GM18520 (cell line): Measurements from ENCODE around the gene CT45A3.
"Not testable (repeated sequence)": the region's sequence is repeated elsewhere in the genome, so short reads cannot be mapped to it uniquely, and the experiment has no call there.

Experiments used
- ATAC-seq: cut with Tn5 transposase; IDR thresholded peaks from one replicate; pipeline ENCODE4 v1.9.1; 2021; ENCODE audit not compliant: unreplicated experiment

Gene CT45A3, protein sequence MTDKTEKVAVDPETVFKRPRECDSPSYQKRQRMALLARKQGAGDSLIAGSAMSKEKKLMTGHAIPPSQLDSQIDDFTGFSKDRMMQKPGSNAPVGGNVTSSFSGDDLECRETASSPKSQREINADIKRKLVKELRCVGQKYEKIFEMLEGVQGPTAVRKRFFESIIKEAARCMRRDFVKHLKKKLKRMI

DNA sequence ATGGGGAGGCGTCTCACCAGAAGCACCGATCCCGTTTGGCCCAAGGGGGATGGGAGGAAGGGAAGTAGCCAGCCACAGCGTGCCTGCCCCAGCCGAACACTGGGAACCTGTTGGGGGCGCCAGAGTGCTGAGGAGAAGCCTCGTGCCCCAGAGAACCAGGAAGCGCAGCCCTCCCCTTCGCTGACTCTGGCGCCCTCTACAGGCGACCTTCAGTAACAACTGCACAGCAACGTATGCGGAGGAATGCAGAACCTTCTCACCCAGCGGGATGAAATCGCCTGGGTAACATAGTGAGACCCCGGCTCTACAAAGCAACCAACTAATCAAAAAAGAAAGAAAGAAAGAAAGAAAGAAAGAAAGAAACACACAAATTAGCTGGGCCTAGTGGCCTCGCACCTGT lies at the start of gene CT45A3:
Gene CT45A3 (minus strand): TSS at position 101 of the 400 bp plus-strand sequence. CDS start 3,747 bp downstream, outside the sequence.
- not testable (repeated sequence) for ATAC-seq

DNA sequence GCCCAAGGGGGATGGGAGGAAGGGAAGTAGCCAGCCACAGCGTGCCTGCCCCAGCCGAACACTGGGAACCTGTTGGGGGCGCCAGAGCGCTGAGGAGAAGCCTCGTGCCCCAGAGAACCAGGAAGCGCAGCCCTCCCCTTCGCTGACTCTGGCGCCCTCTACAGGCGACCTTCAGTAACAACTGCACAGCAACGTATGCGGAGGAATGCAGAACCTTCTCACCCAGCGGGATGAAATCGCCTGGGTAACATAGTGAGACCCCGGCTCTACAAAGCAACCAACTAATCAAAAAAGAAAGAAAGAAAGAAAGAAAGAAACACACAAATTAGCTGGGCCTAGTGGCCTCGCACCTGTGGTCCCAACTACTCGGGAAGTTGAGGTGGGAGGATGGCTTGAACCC lies 34.7 kb upstream of the CT45A3 start, which contains the start of gene CT45A6:
Gene CT45A6 (minus strand): TSS at position 101 of the 400 bp plus-strand sequence. CDS start 3,794 bp downstream, outside the sequence.
- not testable (repeated sequence) for ATAC-seq

DNA sequence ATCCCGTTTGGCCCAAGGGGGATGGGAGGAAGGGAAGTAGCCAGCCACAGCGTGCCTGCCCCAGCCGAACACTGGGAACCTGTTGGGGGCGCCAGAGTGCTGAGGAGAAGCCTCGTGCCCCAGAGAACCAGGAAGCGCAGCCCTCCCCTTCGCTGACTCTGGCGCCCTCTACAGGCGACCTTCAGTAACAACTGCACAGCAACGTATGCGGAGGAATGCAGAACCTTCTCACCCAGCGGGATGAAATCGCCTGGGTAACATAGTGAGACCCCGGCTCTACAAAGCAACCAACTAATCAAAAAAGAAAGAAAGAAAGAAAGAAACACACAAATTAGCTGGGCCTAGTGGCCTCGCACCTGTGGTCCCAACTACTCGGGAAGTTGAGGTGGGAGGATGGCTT lies 17.4 kb upstream of the CT45A3 start, which contains the start of gene CT45A5:
Gene CT45A5 (minus strand): TSS at position 101 of the 400 bp plus-strand sequence. CDS start 3,774 bp downstream, outside the sequence.
- ATAC-seq = not testable (repeated sequence)

DNA sequence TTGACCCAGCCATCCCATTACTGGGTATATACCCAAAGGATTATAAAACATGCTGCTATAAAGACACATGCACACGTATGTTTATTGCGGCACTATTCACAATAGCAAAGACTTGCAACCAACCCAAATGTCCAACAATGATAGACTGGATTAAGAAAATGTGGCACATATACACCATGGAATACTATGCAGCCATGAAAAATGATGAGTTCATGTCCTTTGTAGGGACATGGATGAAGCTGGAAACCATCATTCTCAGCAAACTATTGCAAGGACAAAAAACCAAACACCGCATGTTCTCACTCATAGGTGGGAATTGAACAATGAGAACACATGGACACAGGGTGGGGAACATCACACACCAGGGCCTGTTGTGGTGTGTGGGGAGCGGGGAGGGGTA lies 23.3 kb downstream of the CT45A3 start:
- ATAC-seq = not testable (repeated sequence)

DNA sequence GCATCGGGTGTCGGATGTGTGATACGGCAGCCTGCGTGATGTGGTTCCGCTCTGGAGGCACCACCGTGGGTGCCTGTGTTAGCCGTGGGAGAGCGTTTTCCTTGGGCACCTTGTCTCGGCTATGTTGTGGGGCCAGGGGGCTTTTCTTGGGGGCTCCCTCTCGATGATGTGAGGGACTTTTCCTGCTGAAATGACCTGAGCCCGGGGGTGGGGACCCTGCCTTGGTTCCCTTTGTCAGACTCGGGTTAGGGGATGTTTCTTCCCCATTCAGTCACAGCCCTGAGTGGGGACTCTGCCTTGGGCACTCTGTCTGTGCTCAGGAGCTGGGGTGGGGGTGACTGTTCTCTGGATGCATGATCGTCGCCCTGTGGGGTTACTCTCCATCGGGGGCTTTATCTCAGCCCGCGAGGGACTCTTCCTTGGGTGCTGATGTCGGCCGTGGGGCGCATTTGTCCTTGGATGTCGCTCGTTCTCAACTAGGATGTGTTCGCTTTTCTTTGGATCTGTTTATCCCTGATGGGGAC lies 26.7 kb downstream of the CT45A3 start:
- ATAC-seq = no peak

DNA sequence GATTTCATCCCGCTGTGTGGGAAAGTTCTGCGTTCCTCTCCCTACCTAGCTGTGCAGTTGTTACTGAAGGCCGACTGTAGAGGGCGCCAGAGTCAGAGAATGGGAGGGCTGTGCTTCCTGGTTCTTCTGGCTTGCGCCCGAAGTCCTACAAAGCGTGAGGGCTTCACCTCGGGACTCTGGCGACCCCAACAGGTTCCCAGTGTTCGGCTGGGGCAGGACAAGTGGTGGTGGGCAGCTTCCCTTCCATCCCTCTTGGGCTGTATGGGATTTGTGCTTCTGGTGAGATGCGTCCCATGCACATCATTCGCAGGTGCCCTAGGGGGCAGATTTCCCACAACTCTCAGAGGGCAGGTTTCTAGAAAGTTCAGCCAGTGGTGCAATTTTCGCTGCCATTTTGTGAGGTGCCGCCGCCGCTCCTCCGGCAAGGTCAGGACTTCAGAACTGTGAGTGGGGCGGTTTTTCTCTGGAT lies 27.3 kb downstream of the CT45A3 start:
- ATAC-seq = no peak

DNA sequence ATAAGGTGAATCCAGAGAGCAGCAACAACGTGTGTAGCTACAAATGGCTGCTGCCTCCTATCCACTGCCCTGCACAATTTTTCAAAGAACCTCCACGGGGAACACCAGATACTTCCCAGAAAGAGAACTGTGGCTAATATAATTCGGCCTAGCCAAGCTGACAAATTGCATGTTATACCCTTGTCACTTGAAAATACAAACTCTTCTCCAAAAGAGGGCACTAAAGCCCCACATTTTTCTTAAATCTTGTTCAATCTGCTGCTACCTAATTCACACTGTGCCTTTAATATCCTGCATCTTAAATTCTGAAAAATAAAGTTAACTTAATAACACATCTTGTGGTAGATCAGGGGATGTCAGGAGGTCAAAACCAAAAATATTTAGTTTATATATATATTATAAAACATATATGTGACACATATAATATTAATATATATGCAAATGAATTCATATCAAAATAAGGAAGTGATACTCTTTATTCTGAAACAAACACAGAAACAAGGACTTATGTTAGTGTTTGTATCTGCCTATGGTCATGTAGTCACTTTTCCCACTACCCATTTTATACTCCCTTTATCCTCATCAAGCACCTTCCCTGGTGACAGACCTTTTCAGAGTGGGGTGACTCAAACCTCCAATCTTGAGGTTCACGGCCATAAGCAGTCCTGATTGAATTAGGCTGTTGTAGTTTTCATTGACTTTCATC lies 30.5 kb downstream of the CT45A3 start:
- no peak for ATAC-seq

DNA sequence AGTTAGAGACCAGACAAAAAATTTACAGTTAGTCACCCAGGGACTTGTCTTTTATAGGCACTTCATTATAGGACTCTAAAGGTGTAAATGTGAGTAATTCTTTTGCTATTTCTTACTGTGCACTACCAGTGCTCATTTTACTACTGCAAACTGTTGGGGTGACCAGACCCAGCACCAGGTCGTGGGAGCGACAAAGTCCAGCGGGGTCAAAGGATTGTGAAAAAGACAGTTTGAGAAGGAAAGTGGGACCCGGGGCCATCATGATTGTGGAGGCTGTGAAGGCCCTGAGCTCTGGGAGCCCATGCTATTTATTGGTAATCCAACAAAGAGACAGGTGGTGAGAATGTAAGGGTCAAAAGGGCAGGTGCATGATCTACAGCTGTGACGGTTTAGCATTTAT lies 33.3 kb downstream of the CT45A3 start:
- not testable (repeated sequence) for ATAC-seq

DNA sequence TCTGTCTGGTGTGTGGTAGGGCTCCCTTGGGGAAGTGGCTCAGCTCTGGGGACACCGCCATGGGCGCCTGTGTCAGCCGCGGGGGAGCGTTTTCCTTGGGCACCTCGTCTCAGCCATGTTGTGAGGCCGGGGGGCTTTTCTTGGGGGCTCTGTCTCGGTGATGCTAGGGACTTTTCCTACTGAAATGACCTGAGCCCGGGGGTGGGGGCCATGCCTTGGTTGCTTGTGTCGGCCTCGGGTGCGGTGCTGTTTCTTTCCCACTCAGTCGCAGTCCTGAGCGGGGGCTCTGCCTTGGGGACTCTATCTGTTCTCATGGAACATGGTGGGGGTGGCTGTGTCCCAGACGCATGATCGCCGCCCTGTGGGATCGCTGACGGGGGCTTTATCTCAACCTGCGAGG lies 54.2 kb downstream of the CT45A3 start:
- ATAC-seq = no peak

DNA sequence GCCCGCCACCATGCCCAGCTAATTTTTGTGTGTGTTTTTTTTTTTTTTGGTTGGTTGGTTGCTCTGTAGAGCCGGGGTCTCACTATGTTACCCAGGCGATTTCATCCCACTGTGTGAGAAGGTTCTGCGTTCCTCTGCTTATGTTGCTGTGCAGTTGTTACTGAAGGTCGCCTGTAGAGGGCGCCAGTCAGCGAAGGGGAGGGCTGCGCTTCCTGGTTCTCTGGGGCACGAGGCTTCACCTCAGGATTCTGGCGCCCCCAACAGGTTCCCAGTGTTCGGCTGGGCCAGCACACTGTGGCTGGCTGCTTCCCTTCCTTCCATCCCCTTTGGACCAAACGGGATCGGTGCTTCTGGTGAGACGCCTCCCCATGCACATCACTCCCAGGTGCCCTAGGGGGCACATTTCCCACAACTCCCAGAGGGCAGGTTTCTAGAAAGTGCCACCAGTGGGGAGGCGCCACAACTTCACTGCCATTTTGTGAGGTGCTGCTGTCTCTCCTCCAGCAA lies 54.8 kb downstream of the CT45A3 start, which contains the start of gene CT45A1:
Gene CT45A1 (plus strand): TSS at position 457 of the 507 bp plus-strand sequence. CDS start 5,302 bp downstream, outside the sequence.
- ATAC-seq = not testable (repeated sequence)
